ENCODE data around the gene CHCHD10.

The CHCHD10 gene

GRCh38 chr22:23767673-23768548 lies at the start of gene CHCHD10:
Gene CHCHD10 (minus strand): TSS chr22:23767972. CDS start chr22:23767874, 98 bp downstream.
- TF ChIP-seq ZNF274 (IDR thresholded peaks at IDR 0.05; ENCODE audit: low read depth, low read length), result no peak
- H3K4me3 ChIP-seq (ENCODE audit: low read length), result peak within 1 kb of the TSS; percentile 82

GRCh38 chr22:23817146-23817545 lies 49.4 kb upstream of the CHCHD10 start:
- H3K4me3 ChIP-seq (ENCODE audit: low read length), result no peak overlapping the region
- no peak for TF ChIP-seq ZNF274 (IDR thresholded peaks at IDR 0.05; ENCODE audit: low read depth, low read length)

GRCh38 chr22:23816156-23816976 lies 48.6 kb upstream of the CHCHD10 start:
- no peak overlapping the region for H3K4me3 ChIP-seq (ENCODE audit: low read length)
- no peak for TF ChIP-seq ZNF274 (IDR thresholded peaks at IDR 0.05; ENCODE audit: low read depth, low read length)

- H3K4me3 ChIP-seq (ENCODE audit: low read length), result no peak overlapping the region
- TF ChIP-seq ZNF274 (IDR thresholded peaks at IDR 0.05; ENCODE audit: low read depth, low read length), result no peak
Observed at GRCh38 chr22:23815541-23816155, 47.9 kb upstream of the CHCHD10 start.

GRCh38 chr22:23812378-23812777 lies 44.6 kb upstream of the CHCHD10 start:
- no peak overlapping the region for H3K4me3 ChIP-seq (ENCODE audit: low read length)
- TF ChIP-seq ZNF274 (IDR thresholded peaks at IDR 0.05; ENCODE audit: low read depth, low read length), result no peak

- TF ChIP-seq ZNF274 (IDR thresholded peaks at IDR 0.05; ENCODE audit: low read depth, low read length), result no peak
- no peak overlapping the region for H3K4me3 ChIP-seq (ENCODE audit: low read length)
Observed at GRCh38 chr22:23806837-23807236, 39.1 kb upstream of the CHCHD10 start.

GRCh38 chr22:23804781-23805291 lies 37.1 kb upstream of the CHCHD10 start:
- no peak overlapping the region for H3K4me3 ChIP-seq (ENCODE audit: low read length)
- no peak for TF ChIP-seq ZNF274 (IDR thresholded peaks at IDR 0.05; ENCODE audit: low read depth, low read length)

- TF ChIP-seq ZNF274 (IDR thresholded peaks at IDR 0.05; ENCODE audit: low read depth, low read length), result no peak
- no peak overlapping the region; the same call in 1 of the 2 replicates for H3K4me3 ChIP-seq (ENCODE audit: low read length)
Observed at GRCh38 chr22:23803001-23803819, 35.4 kb upstream of the CHCHD10 start.

- H3K4me3 ChIP-seq (ENCODE audit: low read length), result no peak overlapping the region
- TF ChIP-seq ZNF274 (IDR thresholded peaks at IDR 0.05; ENCODE audit: low read depth, low read length), result no peak
Observed at GRCh38 chr22:23801886-23802377, 34.2 kb upstream of the CHCHD10 start.

GRCh38 chr22:23801238-23801821 lies 33.6 kb upstream of the CHCHD10 start:
- no peak for TF ChIP-seq ZNF274 (IDR thresholded peaks at IDR 0.05; ENCODE audit: low read depth, low read length)
- H3K4me3 ChIP-seq (ENCODE audit: low read length), result no peak overlapping the region

- H3K4me3 ChIP-seq (ENCODE audit: low read length), result no peak overlapping the region; the same call in 1 of the 2 replicates
- no peak for TF ChIP-seq ZNF274 (IDR thresholded peaks at IDR 0.05; ENCODE audit: low read depth, low read length)
Observed at GRCh38 chr22:23800297-23801237, 32.8 kb upstream of the CHCHD10 start.

- no peak for TF ChIP-seq ZNF274 (IDR thresholded peaks at IDR 0.05; ENCODE audit: low read depth, low read length)
- H3K4me3 ChIP-seq (ENCODE audit: low read length), result no peak overlapping the region
Observed at GRCh38 chr22:23796461-23796860, 28.7 kb upstream of the CHCHD10 start.
